GM23338 (cell line): Measurements from ENCODE around the gene ROCK2. TPM values are rescaled to one million over a fixed set of nuclear protein-coding genes. Genes with fewer than 3 reads are reported as not detected.

Source experiments
- ATAC-seq: fragments of 200-7000 bp; cut with Tn5 transposase; 3 replicates; pipeline ENCODE4 v1.9.1; 2020
- DNase-seq: peaks from one replicate; pipeline ENCODE4 v3.0.0-alpha.2; 2015; ENCODE audit warnings: low spot score
- H2AFZ ChIP-seq: fragments of 200-600 bp; sonication (generic); 2 replicates; pipeline ENCODE4 v1.8.0; 2016; ENCODE audit warnings: antibody characterized with exemption, mild to moderate bottlenecking, moderate library complexity
- H3F3A ChIP-seq: fragments of 200-600 bp; sonication (generic); replicated peaks from 2 replicates; pipeline ENCODE4 v1.8.0; 2017; ENCODE audit warnings: antibody characterized with exemption, mixed run types, low read depth
- H3K27ac ChIP-seq: fragments of 200-600 bp; sonication (generic); 2 replicates; pipeline ENCODE4 v1.6.1; 2016; ENCODE audit warnings: low read depth
- H3K27me3 ChIP-seq: fragments of 200-600 bp; sonication (generic); 2 replicates; pipeline ENCODE4 v1.8.0; 2016; ENCODE audit warnings: mild to moderate bottlenecking, mixed run types, moderate library complexity; ENCODE audit not compliant: insufficient read depth
- H3K36me3 ChIP-seq: fragments of 200-600 bp; sonication (generic); 2 replicates; pipeline ENCODE4 v1.8.0; 2016; ENCODE audit warnings: mild to moderate bottlenecking; ENCODE audit not compliant: insufficient read depth
- H3K4me1 ChIP-seq: fragments of 200-600 bp; sonication (generic); 2 replicates; pipeline ENCODE4 v1.8.0; 2016; ENCODE audit warnings: mild to moderate bottlenecking, moderate library complexity; ENCODE audit not compliant: insufficient read depth
- H3K4me2 ChIP-seq: fragments of 200-600 bp; sonication (generic); 2 replicates; pipeline ENCODE4 v1.7.1; 2017; ENCODE audit warnings: mixed run types
- H3K4me3 ChIP-seq: fragments of 200-600 bp; sonication (generic); 2 replicates; pipeline ENCODE4 v1.6.1; 2016; ENCODE audit warnings: mixed run types
- H3K79me2 ChIP-seq: fragments of 200-600 bp; sonication (generic); replicated peaks from 2 replicates; pipeline ENCODE4 v1.8.0; 2017; ENCODE audit warnings: mild to moderate bottlenecking; ENCODE audit not compliant: insufficient read depth
- H3K9me2 ChIP-seq: fragments of 200-600 bp; sonication (generic); 2 replicates; pipeline ENCODE4 v1.8.0; 2017; ENCODE audit not compliant: insufficient read depth
- H4K20me1 ChIP-seq: fragments of 200-600 bp; sonication (generic); replicated peaks from 2 replicates; pipeline ENCODE4 v1.8.0; 2017; ENCODE audit warnings: mild to moderate bottlenecking; ENCODE audit not compliant: insufficient read depth
- H3K27ac Mint-ChIP-seq: 2 replicates; pipeline ENCODE4 v1.8.0; 2020; ENCODE audit warnings: inconsistent platforms, mild to moderate bottlenecking, moderate library complexity, mixed read lengths
- H3K27me3 Mint-ChIP-seq: 3 replicates; pipeline ENCODE4 v1.8.0; 2022; ENCODE audit warnings: low read depth, mild to moderate bottlenecking, moderate library complexity, mixed read lengths, inconsistent platforms; ENCODE audit not compliant: insufficient read depth, poor library complexity
- H3K36me3 Mint-ChIP-seq: 3 replicates; pipeline ENCODE4 v1.8.0; 2021; ENCODE audit warnings: low read depth, mild to moderate bottlenecking, inconsistent platforms, moderate library complexity, mixed read lengths
- H3K4me1 Mint-ChIP-seq: 3 replicates; pipeline ENCODE4 v1.8.0; 2020; ENCODE audit warnings: mild to moderate bottlenecking, inconsistent platforms, mixed read lengths
- H3K4me3 Mint-ChIP-seq: 3 replicates; pipeline ENCODE4 v1.8.0; 2021; ENCODE audit warnings: moderate library complexity, mild to moderate bottlenecking, inconsistent platforms, mixed read lengths
- H3K9me3 Mint-ChIP-seq: 3 replicates; pipeline ENCODE4 v1.8.0; 2020; ENCODE audit warnings: moderate library complexity, mild to moderate bottlenecking, inconsistent platforms, mixed read lengths
- ETS1 ChIP-seq: IDR thresholded peaks from 2 replicates; pipeline ENCODE4 v1.6.1; 2016; ENCODE audit warnings: antibody characterized with exemption
- EZH2 ChIP-seq: fragments of 200-600 bp; sonication (generic); IDR thresholded peaks from one replicate; pipeline ENCODE4 v1.8.0; 2017; ENCODE audit warnings: antibody characterized with exemption, mild to moderate bottlenecking, low read depth; ENCODE audit not compliant: unreplicated experiment
- JUNB ChIP-seq: IDR thresholded peaks from one replicate; pipeline ENCODE4 v1.6.1; 2016; ENCODE audit warnings: antibody characterized with exemption; ENCODE audit not compliant: unreplicated experiment
- NANOG ChIP-seq: IDR thresholded peaks from 2 replicates; pipeline ENCODE4 v1.6.1; 2016; ENCODE audit warnings: antibody characterized with exemption, borderline replicate concordance
- POLR2AphosphoS5 ChIP-seq: IDR thresholded peaks from 2 replicates; pipeline ENCODE4 v1.6.1; 2016; ENCODE audit warnings: antibody characterized with exemption, low read depth
- STAT1 ChIP-seq: IDR thresholded peaks from one replicate; pipeline ENCODE4 v1.6.1; 2016; ENCODE audit warnings: antibody characterized with exemption; ENCODE audit not compliant: unreplicated experiment
- ZNF114 ChIP-seq: fragments of 250-450 bp; sonication (Bioruptor Pico); IDR thresholded peaks from 2 replicates; pipeline ENCODE4 v1.5.0; 2020; ENCODE audit warnings: mild to moderate bottlenecking, moderate library complexity
- ZNF331 ChIP-seq: fragments of 250-450 bp; sonication (Bioruptor Pico); IDR thresholded peaks from 2 replicates; pipeline ENCODE4 v1.5.0; 2020; ENCODE audit warnings: low read depth, mild to moderate bottlenecking, moderate library complexity
- polyA plus RNA-seq: library from polyadenylated mRNA; unstranded; fragments of >200 nt; fragmentation: Nextera tagmentation; extraction: Ambion mirVana; gene quantifications from 2 replicates; pipeline ENCODE4 v1.2.1, GENCODE V29; 2016
- total RNA-seq: library from RNA; depleted of rRNA; stranded (reverse); fragments of >200 nt; shearing (Covaris generic); gene quantifications from 2 replicates; pipeline ENCODE4 v1.2.3, GENCODE V29; 2014
- TF ChIP-seq, protein P1 (sequence below): IDR thresholded peaks from one replicate; pipeline ENCODE4 v1.6.1; 2018; ENCODE audit warnings: antibody characterized with exemption; ENCODE audit not compliant: unreplicated experiment
- TF ChIP-seq, protein P2 (sequence below): fragments of 250-450 bp; sonication (Bioruptor Pico); IDR thresholded peaks from 2 replicates; pipeline ENCODE4 v1.5.0; 2020; ENCODE audit warnings: mild to moderate bottlenecking, moderate library complexity
- TF ChIP-seq, protein P3 (sequence below), 2 experiments: fragments of 200-600 bp in 1 of 2; sonication (generic) in 1 of 2; conservative IDR thresholded peaks; 2 replicates each; pipeline versions ENCODE4 v1.5.1 to v1.6.1; 2016 to 2017; ENCODE audit warnings: antibody characterized with exemption in 2 of 2, low read depth in 2 of 2, mild to moderate bottlenecking in 2 of 2, moderate library complexity in 1 of 2

The ROCK2 gene
- total and polyA plus RNA-seq, 2 experiments from 2014 or later, result 16.4 to 28.0 TPM

DNA sequence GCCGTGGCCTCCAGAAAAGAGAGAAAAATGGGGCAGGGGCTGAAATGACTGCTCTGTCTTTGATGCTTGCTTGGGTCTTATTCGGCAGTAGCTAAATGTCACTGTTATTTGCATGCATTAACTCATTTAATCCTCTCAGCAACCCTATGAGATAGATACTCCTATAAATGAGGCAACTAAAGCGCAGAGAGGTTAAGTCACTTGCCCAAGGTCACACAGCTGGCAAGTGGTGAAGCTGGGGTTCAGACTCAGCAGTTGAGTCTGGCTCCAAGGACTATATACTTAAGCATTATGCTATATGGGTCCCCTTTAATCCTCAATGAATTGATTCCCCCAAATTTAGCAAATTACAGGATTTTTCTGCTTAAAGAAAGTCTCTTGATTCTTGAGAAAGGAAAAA is 198.4 kb downstream of the ROCK2 start (continued):
- TF ChIP-seq, protein P1, sequence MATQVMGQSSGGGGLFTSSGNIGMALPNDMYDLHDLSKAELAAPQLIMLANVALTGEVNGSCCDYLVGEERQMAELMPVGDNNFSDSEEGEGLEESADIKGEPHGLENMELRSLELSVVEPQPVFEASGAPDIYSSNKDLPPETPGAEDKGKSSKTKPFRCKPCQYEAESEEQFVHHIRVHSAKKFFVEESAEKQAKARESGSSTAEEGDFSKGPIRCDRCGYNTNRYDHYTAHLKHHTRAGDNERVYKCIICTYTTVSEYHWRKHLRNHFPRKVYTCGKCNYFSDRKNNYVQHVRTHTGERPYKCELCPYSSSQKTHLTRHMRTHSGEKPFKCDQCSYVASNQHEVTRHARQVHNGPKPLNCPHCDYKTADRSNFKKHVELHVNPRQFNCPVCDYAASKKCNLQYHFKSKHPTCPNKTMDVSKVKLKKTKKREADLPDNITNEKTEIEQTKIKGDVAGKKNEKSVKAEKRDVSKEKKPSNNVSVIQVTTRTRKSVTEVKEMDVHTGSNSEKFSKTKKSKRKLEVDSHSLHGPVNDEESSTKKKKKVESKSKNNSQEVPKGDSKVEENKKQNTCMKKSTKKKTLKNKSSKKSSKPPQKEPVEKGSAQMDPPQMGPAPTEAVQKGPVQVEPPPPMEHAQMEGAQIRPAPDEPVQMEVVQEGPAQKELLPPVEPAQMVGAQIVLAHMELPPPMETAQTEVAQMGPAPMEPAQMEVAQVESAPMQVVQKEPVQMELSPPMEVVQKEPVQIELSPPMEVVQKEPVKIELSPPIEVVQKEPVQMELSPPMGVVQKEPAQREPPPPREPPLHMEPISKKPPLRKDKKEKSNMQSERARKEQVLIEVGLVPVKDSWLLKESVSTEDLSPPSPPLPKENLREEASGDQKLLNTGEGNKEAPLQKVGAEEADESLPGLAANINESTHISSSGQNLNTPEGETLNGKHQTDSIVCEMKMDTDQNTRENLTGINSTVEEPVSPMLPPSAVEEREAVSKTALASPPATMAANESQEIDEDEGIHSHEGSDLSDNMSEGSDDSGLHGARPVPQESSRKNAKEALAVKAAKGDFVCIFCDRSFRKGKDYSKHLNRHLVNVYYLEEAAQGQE, result no peak
- TF ChIP-seq POLR2AphosphoS5 (no peak), ZNF331 (no peak), EZH2 (no peak), JUNB (no peak)

DNA sequence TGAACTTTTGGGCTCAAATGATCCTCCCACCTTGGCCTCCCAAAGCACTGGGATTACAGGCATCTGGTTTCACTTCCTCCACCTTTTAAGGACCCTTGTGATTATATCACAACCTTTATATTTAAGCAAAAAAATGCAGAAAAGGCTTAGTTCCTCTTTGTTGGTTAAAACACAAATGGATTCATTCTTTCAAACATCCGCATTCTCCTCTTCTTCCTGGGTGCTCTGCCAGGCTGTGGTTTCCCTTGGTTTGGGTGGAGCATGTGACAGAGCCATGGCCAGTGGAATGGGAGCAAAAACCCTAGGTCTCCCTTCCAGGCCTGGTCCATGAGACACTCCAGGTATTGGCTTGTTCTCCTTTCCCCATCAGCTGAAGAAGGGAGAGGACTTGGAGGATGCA is 199.1 kb downstream of the ROCK2 start:
- no peak overlapping the region for H3K4me2 ChIP-seq
- H3K27me3 ChIP-seq, result no peaks in the 10 kb centered on the region
- ATAC-seq (no peak), DNase-seq (no peak)
- Mint-ChIP-seq H3K4me1 (no peaks in the 10 kb centered on the region), H3K36me3 (peaks cover 3% of the 10 kb centered on the region; the same call in 1 of the 3 replicates), H3K27me3 (peaks cover 16% of the 10 kb centered on the region), H3K27ac (no peak overlapping the region), H3K9me3 (peaks cover 4% of the 10 kb centered on the region; the same call in 1 of the 3 replicates), H3K4me3 (no peak overlapping the region)
- H3K27ac ChIP-seq, result no peak overlapping the region
- no peak overlapping the region for H3K4me3 ChIP-seq
- H2AFZ ChIP-seq, result no peak overlapping the region
- no peaks in the 10 kb centered on the region for H3F3A ChIP-seq
- no peaks in the 10 kb centered on the region for H3K9me2 ChIP-seq
- H4K20me1 ChIP-seq, result no peaks in the 10 kb centered on the region
- no peaks in the 10 kb centered on the region for H3K36me3 ChIP-seq
- H3K4me1 ChIP-seq, result no peaks in the 10 kb centered on the region
- H3K79me2 ChIP-seq, result no peaks in the 10 kb centered on the region
- TF ChIP-seq STAT1 (no peak), ZNF114 (CRISPR knock-in tag) (no peak), JUNB (no peak), POLR2AphosphoS5 (no peak), EZH2 (no peak), NANOG (no peak), ETS1 (no peak)
- TF ChIP-seq, protein P2, sequence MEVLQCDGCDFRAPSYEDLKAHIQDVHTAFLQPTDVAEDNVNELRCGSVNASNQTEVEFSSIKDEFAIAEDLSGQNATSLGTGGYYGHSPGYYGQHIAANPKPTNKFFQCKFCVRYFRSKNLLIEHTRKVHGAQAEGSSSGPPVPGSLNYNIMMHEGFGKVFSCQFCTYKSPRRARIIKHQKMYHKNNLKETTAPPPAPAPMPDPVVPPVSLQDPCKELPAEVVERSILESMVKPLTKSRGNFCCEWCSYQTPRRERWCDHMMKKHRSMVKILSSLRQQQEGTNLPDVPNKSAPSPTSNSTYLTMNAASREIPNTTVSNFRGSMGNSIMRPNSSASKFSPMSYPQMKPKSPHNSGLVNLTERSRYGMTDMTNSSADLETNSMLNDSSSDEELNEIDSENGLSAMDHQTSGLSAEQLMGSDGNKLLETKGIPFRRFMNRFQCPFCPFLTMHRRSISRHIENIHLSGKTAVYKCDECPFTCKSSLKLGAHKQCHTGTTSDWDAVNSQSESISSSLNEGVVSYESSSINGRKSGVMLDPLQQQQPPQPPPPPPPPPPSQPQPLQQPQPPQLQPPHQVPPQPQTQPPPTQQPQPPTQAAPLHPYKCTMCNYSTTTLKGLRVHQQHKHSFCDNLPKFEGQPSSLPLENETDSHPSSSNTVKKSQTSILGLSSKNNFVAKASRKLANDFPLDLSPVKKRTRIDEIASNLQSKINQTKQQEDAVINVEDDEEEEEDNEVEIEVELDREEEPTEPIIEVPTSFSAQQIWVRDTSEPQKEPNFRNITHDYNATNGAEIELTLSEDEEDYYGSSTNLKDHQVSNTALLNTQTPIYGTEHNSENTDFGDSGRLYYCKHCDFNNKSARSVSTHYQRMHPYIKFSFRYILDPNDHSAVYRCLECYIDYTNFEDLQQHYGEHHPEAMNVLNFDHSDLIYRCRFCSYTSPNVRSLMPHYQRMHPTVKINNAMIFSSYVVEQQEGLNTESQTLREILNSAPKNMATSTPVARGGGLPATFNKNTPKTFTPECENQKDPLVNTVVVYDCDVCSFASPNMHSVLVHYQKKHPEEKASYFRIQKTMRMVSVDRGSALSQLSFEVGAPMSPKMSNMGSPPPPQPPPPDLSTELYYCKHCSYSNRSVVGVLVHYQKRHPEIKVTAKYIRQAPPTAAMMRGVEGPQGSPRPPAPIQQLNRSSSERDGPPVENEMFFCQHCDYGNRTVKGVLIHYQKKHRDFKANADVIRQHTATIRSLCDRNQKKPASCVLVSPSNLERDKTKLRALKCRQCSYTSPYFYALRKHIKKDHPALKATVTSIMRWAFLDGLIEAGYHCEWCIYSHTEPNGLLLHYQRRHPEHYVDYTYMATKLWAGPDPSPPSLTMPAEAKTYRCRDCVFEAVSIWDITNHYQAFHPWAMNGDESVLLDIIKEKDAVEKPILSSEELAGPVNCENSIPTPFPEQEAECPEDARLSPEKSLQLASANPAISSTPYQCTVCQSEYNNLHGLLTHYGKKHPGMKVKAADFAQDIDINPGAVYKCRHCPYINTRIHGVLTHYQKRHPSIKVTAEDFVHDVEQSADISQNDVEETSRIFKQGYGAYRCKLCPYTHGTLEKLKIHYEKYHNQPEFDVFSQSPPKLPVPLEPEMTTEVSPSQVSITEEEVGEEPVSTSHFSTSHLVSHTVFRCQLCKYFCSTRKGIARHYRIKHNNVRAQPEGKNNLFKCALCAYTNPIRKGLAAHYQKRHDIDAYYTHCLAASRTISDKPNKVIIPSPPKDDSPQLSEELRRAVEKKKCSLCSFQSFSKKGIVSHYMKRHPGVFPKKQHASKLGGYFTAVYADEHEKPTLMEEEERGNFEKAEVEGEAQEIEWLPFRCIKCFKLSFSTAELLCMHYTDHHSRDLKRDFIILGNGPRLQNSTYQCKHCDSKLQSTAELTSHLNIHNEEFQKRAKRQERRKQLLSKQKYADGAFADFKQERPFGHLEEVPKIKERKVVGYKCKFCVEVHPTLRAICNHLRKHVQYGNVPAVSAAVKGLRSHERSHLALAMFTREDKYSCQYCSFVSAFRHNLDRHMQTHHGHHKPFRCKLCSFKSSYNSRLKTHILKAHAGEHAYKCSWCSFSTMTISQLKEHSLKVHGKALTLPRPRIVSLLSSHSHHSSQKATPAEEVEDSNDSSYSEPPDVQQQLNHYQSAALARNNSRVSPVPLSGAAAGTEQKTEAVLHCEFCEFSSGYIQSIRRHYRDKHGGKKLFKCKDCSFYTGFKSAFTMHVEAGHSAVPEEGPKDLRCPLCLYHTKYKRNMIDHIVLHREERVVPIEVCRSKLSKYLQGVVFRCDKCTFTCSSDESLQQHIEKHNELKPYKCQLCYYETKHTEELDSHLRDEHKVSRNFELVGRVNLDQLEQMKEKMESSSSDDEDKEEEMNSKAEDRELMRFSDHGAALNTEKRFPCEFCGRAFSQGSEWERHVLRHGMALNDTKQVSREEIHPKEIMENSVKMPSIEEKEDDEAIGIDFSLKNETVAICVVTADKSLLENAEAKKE (CRISPR knock-in tag), result no peak
- TF ChIP-seq, protein P3, sequence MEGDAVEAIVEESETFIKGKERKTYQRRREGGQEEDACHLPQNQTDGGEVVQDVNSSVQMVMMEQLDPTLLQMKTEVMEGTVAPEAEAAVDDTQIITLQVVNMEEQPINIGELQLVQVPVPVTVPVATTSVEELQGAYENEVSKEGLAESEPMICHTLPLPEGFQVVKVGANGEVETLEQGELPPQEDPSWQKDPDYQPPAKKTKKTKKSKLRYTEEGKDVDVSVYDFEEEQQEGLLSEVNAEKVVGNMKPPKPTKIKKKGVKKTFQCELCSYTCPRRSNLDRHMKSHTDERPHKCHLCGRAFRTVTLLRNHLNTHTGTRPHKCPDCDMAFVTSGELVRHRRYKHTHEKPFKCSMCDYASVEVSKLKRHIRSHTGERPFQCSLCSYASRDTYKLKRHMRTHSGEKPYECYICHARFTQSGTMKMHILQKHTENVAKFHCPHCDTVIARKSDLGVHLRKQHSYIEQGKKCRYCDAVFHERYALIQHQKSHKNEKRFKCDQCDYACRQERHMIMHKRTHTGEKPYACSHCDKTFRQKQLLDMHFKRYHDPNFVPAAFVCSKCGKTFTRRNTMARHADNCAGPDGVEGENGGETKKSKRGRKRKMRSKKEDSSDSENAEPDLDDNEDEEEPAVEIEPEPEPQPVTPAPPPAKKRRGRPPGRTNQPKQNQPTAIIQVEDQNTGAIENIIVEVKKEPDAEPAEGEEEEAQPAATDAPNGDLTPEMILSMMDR (conservative IDR thresholded peaks at IDR 0.05; ENCODE audit: low read depth in 2 of 2), result no peak
